HepG2 (cell line): Measurements from ENCODE around the gene NPIPB6. TPM values are rescaled to one million over a fixed set of nuclear protein-coding genes. Genes with fewer than 3 reads are reported as not detected.

Source experiments
- ATF7 ChIP-seq, 2 experiments: fragments of 450-650 bp in 1 of 2; sonication (generic) in 1 of 2; formaldehyde crosslinking in 1 of 2; IDR thresholded peaks; 2 replicates each; pipeline versions ENCODE4 v1.4.0 to v1.6.1; 2016 to 2020; ENCODE audit warnings: antibody characterized with exemption in 1 of 2, mild to moderate bottlenecking in 1 of 2, missing genetic modification reagents in 1 of 2
- CHD4 ChIP-seq: fragments of 200-600 bp; sonication (generic); IDR thresholded peaks from 2 replicates; pipeline ENCODE4 v1.7.0; 2017; ENCODE audit warnings: mild to moderate bottlenecking, low read length, borderline replicate concordance
- DNMT1 ChIP-seq: sonication (generic); formaldehyde crosslinking; IDR thresholded peaks from 2 replicates; pipeline ENCODE4 v1.5.1; 2020; ENCODE audit warnings: mild to moderate bottlenecking, missing genetic modification reagents
- GZF1 ChIP-seq: sonication (generic); formaldehyde crosslinking; IDR thresholded peaks from 2 replicates; pipeline ENCODE4 v1.5.1; 2020; ENCODE audit warnings: mild to moderate bottlenecking, missing genetic modification reagents
- NCOA5 ChIP-seq: sonication (generic); formaldehyde crosslinking; IDR thresholded peaks from 2 replicates; pipeline ENCODE4 v1.4.0; 2020; ENCODE audit warnings: missing genetic modification reagents
- NFATC3 ChIP-seq: sonication (generic); formaldehyde crosslinking; IDR thresholded peaks from 2 replicates; pipeline ENCODE4 v1.5.1; 2020; ENCODE audit warnings: mild to moderate bottlenecking, missing genetic modification reagents
- RFX1 ChIP-seq: fragments of 450-650 bp; IDR thresholded peaks from 2 replicates; pipeline ENCODE4 v1.6.1; 2017
- SUZ12 ChIP-seq: fragments of 150-350 bp; IDR thresholded peaks from 2 replicates; pipeline ENCODE4 v1.6.1; 2014; ENCODE audit warnings: low read depth, low read length
- TCF12 ChIP-seq, 2 experiments: fragments of 450-650 bp in 1 of 2; sonication (generic) in 1 of 2; formaldehyde crosslinking in 1 of 2; IDR thresholded peaks; 2 replicates each; pipeline versions ENCODE4 v1.6.1 to v1.8.0; 2017 to 2022; ENCODE audit warnings: antibody characterized with exemption in 1 of 2, mild to moderate bottlenecking in 1 of 2, missing genetic modification reagents in 1 of 2, moderate library complexity in 1 of 2
- U2AF1 ChIP-seq: fragments of 200-400 bp; formaldehyde crosslinking; optimal IDR thresholded peaks from 2 replicates; pipeline ENCODE3; 2017; ENCODE audit warnings: mild to moderate bottlenecking, low read depth, low read length
- ZNF12 ChIP-seq: sonication (generic); formaldehyde crosslinking; IDR thresholded peaks from 2 replicates; pipeline ENCODE4 v1.5.0; 2020; ENCODE audit warnings: missing genetic modification reagents
- ZNF180 ChIP-seq: sonication (generic); formaldehyde crosslinking; IDR thresholded peaks from 2 replicates; pipeline ENCODE4 v1.4.0; 2020; ENCODE audit warnings: low read depth, missing genetic modification reagents, borderline replicate concordance
- ZNF224 ChIP-seq: sonication (generic); formaldehyde crosslinking; IDR thresholded peaks from 2 replicates; pipeline ENCODE4 v1.5.0; 2020; ENCODE audit warnings: mild to moderate bottlenecking, missing genetic modification reagents
- ZNF282 ChIP-seq: fragments of 450-650 bp; IDR thresholded peaks from 2 replicates; pipeline ENCODE4 v1.6.1; 2018; ENCODE audit not compliant: partially characterized antibody
- ZNF331 ChIP-seq: sonication (generic); formaldehyde crosslinking; IDR thresholded peaks from 2 replicates; pipeline ENCODE4 v1.4.0; 2020; ENCODE audit warnings: missing genetic modification reagents
- ZNF382 ChIP-seq: sonication (generic); formaldehyde crosslinking; IDR thresholded peaks from 2 replicates; pipeline ENCODE4 v1.5.0; 2020; ENCODE audit warnings: missing genetic modification reagents, mild to moderate bottlenecking, borderline replicate concordance
- ZNF543 ChIP-seq: sonication (generic); formaldehyde crosslinking; IDR thresholded peaks from 2 replicates; pipeline ENCODE4 v1.4.0; 2020; ENCODE audit warnings: mild to moderate bottlenecking, missing genetic modification reagents
- polyA plus RNA-seq, 8 experiments: library from polyadenylated mRNA; depleted of rRNA in 3 of 8; stranded (reverse) in 7 of 8; unstranded in 1 of 8; fragments of >200 nt; fragmentation: Illumina TruSeq in 4 of 8; extraction: Trizol in 4 of 8; gene quantifications; 2 replicates each; pipeline versions ENCODE4 v1.2.1 to v1.2.3, GENCODE V29; 2011 to 2016; ENCODE audit warnings: low read depth in 4 of 8, missing spikeins in 1 of 8, mixed read lengths in 1 of 8; ENCODE audit not compliant: insufficient read depth in 1 of 8
- total RNA-seq, 5 experiments: library from RNA; depleted of rRNA; stranded (reverse); fragments of >200 nt; fragmentation: Illumina TruSeq; extraction: Trizol; gene quantifications; 2 replicates each; pipeline ENCODE4 v1.2.3, GENCODE V29; 2016; ENCODE audit warnings: low read depth in 1 of 5
- TF ChIP-seq, protein P1 (sequence below): sonication (generic); formaldehyde crosslinking; IDR thresholded peaks from 2 replicates; pipeline ENCODE4 v1.8.0; 2022; ENCODE audit warnings: missing genetic modification reagents, mild to moderate bottlenecking, inconsistent platforms, borderline replicate concordance
- TF ChIP-seq, protein P2 (sequence below): sonication (generic); formaldehyde crosslinking; IDR thresholded peaks from 2 replicates; pipeline ENCODE4 v1.5.0; 2020; ENCODE audit warnings: mild to moderate bottlenecking, low read depth, missing genetic modification reagents, borderline replicate concordance
- TF ChIP-seq, protein P3 (sequence below): sonication (generic); IDR thresholded peaks from 2 replicates; pipeline ENCODE4 v1.6.1; 2016; ENCODE audit warnings: low read depth, borderline replicate concordance
- TF ChIP-seq, protein P4 (sequence below): IDR thresholded peaks from 2 replicates; pipeline ENCODE4 v1.6.1; 2012; ENCODE audit warnings: low read depth, low read length, improper control_type of control experiment
- TF ChIP-seq, protein P5 (sequence below): sonication (generic); formaldehyde crosslinking; IDR thresholded peaks from 2 replicates; pipeline ENCODE4 v1.5.0; 2020; ENCODE audit warnings: missing genetic modification reagents, mild to moderate bottlenecking, borderline replicate concordance
- TF ChIP-seq, protein P6 (sequence below): sonication (generic); formaldehyde crosslinking; IDR thresholded peaks from 2 replicates; pipeline ENCODE4 v1.4.0; 2020; ENCODE audit warnings: missing genetic modification reagents

Gene NPIPB6
- total and polyA plus RNA-seq, 2 of the 13 experiments (the other 11 are each of a cell fraction or from before 2014, with no cell fraction given) = 0.25 TPM; not detected in 1

DNA sequence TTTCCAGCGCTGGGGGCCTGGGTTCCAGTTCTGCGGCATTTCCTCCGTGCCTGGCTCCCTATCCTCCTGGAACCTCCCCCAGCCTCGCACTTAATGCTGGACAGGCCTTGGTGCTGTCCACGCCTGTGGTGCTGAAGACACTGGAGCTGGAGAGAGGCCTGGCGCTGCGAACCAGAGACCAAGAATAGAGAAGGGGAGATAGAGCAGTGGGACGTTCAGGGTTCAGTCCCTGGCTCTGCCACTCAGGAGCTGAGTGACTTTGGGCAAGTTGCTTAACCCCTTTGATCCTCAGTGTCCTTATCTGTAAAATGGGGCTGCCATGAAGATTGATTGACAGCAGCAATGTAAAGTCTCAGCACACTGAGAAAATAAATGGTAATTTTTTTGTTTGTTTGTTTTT lies 59.1 kb downstream of the NPIPB6 start (continued):
- TF ChIP-seq CHD4 (no peak), ZNF12 (CRISPR knock-in tag) (peak; percentile 95), GZF1 (CRISPR knock-in tag) (peak; percentile 60; the same call in 1 of the 2 replicates), NFATC3 (no peak), SUZ12 (no peak), U2AF1 (no peak), ZNF331 (CRISPR knock-in tag) (peak; percentile 98), ATF7 (IDR thresholded peaks at IDR 0.05) (no peak), ATF7 (CRISPR knock-in tag; IDR thresholded peaks at IDR 0.05) (no peak), ZNF282 (no peak), ZNF224 (CRISPR knock-in tag) (no peak), DNMT1 (no peak), ZNF180 (CRISPR knock-in tag) (no peak), NCOA5 (CRISPR knock-in tag) (no peak), ZNF382 (no peak), RFX1 (no peak), ZNF543 (CRISPR knock-in tag) (peak; percentile 58; the same call in 1 of the 2 replicates), TCF12 (IDR thresholded peaks at IDR 0.05) (no peak), TCF12 (CRISPR knock-in tag; IDR thresholded peaks at IDR 0.05) (no peak)
- TF ChIP-seq, protein P1, sequence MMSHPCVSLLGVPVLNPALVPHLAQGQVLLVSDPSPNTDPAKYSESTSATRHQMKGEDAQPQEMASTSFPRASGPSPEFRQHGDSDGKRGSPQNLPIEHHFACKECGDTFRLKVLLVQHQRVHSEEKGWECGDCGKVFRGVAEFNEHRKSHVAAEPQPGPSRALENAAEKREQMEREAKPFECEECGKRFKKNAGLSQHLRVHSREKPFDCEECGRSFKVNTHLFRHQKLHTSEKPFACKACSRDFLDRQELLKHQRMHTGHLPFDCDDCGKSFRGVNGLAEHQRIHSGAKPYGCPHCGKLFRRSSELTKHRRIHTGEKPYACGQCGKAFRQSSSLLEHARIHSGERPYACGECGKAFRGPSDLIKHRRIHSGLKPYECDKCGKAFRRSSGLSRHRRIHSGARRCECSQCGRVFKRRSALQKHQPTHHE (CRISPR knock-in tag) = no peak
- TF ChIP-seq, protein P2, sequence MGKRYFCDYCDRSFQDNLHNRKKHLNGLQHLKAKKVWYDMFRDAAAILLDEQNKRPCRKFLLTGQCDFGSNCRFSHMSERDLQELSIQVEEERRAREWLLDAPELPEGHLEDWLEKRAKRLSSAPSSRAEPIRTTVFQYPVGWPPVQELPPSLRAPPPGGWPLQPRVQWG = no peak
- TF ChIP-seq, protein P3, sequence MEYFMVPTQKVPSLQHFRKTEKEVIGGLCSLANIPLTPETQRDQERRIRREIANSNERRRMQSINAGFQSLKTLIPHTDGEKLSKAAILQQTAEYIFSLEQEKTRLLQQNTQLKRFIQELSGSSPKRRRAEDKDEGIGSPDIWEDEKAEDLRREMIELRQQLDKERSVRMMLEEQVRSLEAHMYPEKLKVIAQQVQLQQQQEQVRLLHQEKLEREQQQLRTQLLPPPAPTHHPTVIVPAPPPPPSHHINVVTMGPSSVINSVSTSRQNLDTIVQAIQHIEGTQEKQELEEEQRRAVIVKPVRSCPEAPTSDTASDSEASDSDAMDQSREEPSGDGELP = no peak
- TF ChIP-seq, protein P4, sequence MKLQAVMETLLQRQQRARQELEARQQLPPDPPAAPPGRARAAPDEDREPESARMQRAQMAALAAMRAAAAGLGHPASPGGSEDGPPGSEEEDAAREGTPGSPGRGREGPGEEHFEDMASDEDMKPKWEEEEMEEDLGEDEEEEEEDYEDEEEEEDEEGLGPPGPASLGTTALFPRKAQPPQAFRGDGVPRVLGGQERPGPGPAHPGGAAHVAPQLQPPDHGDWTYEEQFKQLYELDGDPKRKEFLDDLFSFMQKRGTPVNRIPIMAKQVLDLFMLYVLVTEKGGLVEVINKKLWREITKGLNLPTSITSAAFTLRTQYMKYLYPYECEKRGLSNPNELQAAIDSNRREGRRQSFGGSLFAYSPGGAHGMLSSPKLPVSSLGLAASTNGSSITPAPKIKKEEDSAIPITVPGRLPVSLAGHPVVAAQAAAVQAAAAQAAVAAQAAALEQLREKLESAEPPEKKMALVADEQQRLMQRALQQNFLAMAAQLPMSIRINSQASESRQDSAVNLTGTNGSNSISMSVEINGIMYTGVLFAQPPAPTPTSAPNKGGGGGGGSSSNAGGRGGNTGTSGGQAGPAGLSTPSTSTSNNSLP = no peak
- TF ChIP-seq, protein P5, sequence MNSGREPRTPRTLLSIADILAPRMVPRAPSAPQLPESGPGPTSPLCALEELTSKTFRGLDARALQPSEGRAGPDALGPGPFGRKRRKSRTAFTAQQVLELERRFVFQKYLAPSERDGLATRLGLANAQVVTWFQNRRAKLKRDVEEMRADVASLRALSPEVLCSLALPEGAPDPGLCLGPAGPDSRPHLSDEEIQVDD = no peak
- TF ChIP-seq, protein P6, sequence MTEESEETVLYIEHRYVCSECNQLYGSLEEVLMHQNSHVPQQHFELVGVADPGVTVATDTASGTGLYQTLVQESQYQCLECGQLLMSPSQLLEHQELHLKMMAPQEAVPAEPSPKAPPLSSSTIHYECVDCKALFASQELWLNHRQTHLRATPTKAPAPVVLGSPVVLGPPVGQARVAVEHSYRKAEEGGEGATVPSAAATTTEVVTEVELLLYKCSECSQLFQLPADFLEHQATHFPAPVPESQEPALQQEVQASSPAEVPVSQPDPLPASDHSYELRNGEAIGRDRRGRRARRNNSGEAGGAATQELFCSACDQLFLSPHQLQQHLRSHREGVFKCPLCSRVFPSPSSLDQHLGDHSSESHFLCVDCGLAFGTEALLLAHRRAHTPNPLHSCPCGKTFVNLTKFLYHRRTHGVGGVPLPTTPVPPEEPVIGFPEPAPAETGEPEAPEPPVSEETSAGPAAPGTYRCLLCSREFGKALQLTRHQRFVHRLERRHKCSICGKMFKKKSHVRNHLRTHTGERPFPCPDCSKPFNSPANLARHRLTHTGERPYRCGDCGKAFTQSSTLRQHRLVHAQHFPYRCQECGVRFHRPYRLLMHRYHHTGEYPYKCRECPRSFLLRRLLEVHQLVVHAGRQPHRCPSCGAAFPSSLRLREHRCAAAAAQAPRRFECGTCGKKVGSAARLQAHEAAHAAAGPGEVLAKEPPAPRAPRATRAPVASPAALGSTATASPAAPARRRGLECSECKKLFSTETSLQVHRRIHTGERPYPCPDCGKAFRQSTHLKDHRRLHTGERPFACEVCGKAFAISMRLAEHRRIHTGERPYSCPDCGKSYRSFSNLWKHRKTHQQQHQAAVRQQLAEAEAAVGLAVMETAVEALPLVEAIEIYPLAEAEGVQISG (CRISPR knock-in tag) = peak; percentile 84
